ENCODE results near the gene LHFPL6.

DNA sequence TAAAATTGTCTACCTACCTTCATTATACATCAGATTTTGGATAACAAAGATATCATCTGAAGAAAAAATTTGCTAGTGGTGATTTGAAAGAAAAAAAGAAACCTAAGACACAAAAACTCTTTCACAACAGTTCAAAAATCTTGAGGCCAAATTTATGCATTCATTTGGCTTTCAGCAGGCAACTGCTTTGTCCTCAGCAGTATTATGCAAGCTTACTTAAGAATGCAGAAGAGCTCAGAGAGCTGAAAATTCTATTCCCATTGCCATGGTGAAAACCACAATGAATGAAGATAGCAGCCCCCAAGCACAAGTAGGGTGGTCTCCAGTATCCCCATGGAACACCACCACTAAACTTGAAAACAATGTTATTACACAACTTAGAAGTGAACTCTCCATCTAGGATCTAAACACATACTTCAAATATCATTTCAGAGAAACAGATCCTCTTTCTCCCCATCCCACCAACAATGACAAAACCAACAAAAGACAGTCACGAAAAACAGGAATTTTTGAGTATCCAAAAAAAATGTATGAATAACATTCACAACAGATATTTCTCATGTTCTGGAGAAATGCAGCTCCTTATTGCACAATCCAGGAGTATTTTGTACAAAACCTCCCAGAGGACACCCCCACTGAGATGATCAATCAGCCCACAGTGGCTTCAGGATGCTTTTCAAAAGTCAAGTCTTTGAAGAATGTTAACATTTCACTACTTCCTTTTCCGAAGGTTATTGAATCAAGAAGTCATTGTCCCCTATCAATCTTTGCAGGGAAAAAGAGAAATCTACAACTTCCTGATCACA is 192.7 kb downstream of the LHFPL6 start:
- TF ChIP-seq, protein P1, sequence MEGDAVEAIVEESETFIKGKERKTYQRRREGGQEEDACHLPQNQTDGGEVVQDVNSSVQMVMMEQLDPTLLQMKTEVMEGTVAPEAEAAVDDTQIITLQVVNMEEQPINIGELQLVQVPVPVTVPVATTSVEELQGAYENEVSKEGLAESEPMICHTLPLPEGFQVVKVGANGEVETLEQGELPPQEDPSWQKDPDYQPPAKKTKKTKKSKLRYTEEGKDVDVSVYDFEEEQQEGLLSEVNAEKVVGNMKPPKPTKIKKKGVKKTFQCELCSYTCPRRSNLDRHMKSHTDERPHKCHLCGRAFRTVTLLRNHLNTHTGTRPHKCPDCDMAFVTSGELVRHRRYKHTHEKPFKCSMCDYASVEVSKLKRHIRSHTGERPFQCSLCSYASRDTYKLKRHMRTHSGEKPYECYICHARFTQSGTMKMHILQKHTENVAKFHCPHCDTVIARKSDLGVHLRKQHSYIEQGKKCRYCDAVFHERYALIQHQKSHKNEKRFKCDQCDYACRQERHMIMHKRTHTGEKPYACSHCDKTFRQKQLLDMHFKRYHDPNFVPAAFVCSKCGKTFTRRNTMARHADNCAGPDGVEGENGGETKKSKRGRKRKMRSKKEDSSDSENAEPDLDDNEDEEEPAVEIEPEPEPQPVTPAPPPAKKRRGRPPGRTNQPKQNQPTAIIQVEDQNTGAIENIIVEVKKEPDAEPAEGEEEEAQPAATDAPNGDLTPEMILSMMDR (IDR thresholded peaks at IDR 0.05) = no peak
- TF ChIP-seq POLR2AphosphoS5 (IDR thresholded peaks at IDR 0.05) = no peak

Data from prostate gland (tissue), 2 donors.